HS-27A (cell line): ENCODE data around the gene MYADM.
"Not testable (repeated sequence)": the region's sequence is repeated elsewhere in the genome, so short reads cannot be mapped to it uniquely, and the experiment has no call there.

ENCODE experiments used
- DNase-seq: peaks from one replicate; pipeline ENCODE4 v3.0.0-alpha.2; 2012; ENCODE audit warnings: low read depth, missing footprints

MYADM gene

DNA sequence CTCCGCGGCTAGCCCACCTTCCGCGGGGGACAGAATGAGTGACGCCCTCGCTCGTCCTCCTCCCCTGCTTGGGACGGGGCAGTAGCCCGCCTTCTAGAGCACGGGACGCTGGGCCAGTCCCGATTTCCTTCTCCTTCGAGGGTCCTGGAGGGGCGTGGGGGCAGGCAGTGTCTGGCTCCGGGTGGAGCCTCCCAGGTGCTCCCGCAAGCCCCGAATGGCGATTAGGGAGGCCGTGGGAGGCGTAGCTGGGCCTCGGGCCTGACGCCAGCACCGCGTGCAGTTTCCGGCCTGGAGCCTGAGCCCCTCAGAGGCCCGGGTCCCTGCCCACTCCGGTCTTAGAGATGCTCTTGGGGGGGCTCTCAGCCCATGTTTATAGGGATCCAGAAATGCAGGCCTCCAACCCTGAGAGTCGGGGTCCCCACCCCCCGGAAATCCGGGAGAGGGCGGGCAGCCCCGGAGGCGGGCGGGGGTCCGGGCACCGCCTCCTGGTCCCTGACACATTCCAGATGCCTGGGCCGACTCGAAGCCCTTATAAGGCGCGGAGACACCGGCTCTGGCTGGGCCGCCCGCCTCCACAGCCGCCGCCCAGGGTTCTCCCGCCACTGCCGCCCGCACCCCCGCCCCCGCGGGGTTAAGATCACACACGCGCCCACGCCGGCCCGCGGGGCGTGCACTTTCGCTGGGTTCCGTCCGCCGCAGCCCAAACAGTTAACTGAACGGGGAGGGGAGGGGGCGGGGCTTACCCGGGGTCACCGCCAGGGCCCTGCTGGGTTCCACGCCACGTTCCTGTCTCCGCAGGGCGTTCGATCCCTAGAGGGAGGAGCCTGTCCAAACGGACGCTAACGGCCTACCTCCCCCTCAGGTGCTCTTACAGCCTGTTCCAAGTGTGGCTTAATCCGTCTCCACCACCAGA is 1.5 kb downstream of the MYADM start:
- DNase-seq, result peak; percentile 87

DNA sequence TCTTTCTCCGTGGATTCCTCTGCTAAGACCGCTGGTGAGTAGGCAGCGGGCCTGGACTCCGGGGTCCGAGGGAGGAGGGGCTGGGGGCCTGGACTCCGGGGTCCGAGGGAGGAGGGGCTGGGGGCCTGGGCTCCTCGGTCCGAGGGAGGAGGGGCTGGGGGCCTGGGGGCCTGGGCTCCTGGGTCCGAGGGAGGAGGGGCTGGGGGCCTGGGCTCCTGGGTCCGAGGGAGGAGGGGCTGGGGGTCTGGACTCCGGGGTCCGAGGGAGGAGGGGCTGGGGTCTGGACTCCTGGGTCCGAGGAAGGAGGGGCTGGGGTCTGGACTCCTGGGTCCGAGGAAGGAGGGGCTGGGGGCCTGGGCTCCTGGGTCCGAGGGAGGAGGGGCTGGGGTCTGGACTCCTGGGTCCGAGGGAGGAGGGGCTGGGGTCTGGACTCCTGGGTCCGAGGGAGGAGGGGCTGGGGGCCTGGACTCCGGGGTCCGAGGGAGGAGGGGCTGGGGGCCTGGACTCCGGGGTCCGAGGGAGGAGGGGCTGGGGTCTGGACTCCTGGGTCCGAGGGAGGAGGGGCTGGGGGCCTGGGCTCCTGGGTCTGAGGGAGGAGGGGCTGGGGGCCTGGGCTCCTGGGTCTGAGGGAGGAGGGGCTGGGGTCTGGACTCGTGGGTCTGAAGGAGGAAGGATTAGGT is 2.3 kb downstream of the MYADM start:
- DNase-seq, result not testable (repeated sequence)

- DNase-seq, result no peak
Observed at GRCh38 chr19:53870485-53870844, 2.8 kb downstream of the MYADM start.

- no peak for DNase-seq
Observed at GRCh38 chr19:53871454-53871853, 3.8 kb downstream of the MYADM start.

DNA sequence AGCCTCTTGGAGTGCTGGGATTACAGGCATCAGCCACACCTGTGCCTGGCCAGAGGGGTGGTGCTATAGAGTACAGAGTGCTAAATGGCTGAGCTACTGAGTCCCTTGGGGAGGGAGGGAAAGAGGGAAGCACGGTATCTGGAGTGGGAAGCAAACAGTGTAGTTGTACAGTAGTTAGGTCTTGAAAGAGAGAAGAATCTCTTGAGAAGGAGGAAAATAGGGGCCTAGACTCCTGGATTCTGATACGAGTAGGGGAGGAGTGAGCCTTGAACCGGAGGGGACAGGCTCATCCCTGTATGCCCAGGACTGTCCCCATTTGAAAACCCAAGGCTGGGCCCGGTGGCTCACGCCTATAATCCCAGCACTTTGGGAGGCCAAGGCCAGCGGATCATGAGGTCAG is 5.1 kb downstream of the MYADM start:
- no peak for DNase-seq

DNA sequence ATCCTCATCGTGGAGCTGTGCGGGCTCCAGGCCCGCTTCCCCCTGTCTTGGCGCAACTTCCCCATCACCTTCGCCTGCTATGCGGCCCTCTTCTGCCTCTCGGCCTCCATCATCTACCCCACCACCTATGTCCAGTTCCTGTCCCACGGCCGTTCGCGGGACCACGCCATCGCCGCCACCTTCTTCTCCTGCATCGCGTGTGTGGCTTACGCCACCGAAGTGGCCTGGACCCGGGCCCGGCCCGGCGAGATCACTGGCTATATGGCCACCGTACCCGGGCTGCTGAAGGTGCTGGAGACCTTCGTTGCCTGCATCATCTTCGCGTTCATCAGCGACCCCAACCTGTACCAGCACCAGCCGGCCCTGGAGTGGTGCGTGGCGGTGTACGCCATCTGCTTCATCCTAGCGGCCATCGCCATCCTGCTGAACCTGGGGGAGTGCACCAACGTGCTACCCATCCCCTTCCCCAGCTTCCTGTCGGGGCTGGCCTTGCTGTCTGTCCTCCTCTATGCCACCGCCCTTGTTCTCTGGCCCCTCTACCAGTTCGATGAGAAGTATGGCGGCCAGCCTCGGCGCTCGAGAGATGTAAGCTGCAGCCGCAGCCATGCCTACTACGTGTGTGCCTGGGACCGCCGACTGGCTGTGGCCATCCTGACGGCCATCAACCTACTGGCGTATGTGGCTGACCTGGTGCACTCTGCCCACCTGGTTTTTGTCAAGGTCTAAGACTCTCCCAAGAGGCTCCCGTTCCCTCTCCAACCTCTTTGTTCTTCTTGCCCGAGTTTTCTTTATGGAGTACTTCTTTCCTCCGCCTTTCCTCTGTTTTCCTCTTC is 6.3 kb downstream of the MYADM start:
- no peak for DNase-seq

- DNase-seq, result no peak
Observed at GRCh38 chr19:53874606-53874990, 6.9 kb downstream of the MYADM start.

- DNase-seq, result no peak
Observed at GRCh38 chr19:53875602-53876325, 8.1 kb downstream of the MYADM start.

GRCh38 chr19:53876651-53877224 is 9.1 kb downstream of the MYADM start:
- no peak for DNase-seq

DNA sequence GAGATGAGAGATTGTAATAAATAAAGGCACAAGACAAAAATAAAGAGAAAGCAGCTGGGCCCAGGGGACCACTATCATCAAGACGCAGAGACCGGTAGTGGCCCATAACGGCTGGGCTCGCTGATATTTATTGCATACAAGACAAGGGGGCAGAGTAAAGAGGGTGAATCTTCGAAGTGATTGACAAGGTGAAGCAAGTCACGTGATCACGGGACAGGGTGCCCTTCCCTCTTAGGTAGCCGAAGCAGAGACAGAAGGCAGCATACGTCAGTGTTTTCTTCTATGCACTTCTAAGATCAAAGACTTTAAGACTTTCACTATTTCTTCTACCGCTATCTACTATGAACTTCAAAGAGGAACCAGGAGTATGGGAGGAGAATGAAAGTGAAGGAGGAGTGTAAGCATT is 9.7 kb downstream of the MYADM start:
- DNase-seq, result no peak

GRCh38 chr19:53878776-53879139 is 11.1 kb downstream of the MYADM start:
- DNase-seq, result no peak

GRCh38 chr19:53879140-53880081 is 11.7 kb downstream of the MYADM start:
- DNase-seq, result peak; percentile 86

DNA sequence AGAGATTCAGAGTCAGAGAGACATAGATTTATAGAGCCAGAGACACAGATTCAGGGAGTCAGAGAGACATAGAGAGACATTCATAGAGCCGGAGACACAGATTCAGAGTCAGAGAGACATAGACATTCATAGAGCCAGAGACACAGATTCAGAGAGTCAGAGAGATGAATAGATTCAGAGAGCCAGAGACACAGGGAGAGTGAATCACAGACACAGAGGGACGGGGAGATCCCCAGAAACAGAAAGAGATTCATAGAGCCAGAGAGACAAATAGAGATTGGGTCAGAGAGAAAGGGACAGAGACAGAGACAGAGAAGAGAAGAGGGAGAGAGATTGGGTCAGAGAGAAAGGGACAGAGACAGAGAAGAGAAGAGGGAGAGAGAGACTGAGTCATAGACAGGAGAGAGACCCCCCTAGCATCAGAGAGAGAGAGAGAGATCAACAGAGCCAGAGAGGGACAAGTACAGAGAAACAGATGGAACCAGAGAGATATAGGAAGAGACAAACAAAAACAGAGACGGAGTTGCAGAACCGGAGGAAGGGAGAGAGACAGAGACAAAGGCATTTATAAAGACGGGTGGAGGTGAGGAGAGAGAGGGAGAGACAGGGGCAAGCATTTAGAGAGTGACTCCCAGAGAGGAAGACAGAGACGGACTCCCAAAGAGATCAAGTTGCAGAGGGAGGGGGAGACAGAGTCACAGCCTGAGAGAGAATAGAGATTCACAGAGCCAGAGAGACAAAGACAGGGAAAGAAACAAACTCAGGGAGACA is 13.2 kb downstream of the MYADM start:
- DNase-seq, result no peak

GRCh38 chr19:53881482-53882390 is 14.1 kb downstream of the MYADM start, which contains the start of gene PRKCG:
Gene PRKCG, plus strand, starts transcription at chr19:53882197. Its CDS starts 298 bp downstream, at chr19:53882495.
- no peak for DNase-seq

GRCh38 chr19:53882391-53883050 is 14.8 kb downstream of the MYADM start:
- no peak for DNase-seq

GRCh38 chr19:53883231-53883661 is 15.6 kb downstream of the MYADM start:
- no peak for DNase-seq

- no peak for DNase-seq
Observed at GRCh38 chr19:53883741-53884140, 16.1 kb downstream of the MYADM start.

GRCh38 chr19:53884256-53884655 is 16.6 kb downstream of the MYADM start:
- DNase-seq, result no peak
